Epithelial cell of proximal tubule (primary cell): ENCODE results near the gene ATP13A3. TPM values are rescaled to one million over a fixed set of nuclear protein-coding genes. Genes with fewer than 3 reads are reported as not detected.

ENCODE experiments used
- DNase-seq: peaks from one replicate; pipeline ENCODE4 v3.0.0-alpha.2; 2011; ENCODE audit warnings: low read depth
- H3K4me3 ChIP-seq: 2 replicates; pipeline ENCODE4 v1.5.1; 2011; ENCODE audit warnings: low read depth, mild to moderate bottlenecking, low read length
- CTCF ChIP-seq: conservative IDR thresholded peaks from 2 replicates; pipeline ENCODE4 v1.5.1; 2012; ENCODE audit warnings: low read depth, mild to moderate bottlenecking, low read length
- total RNA-seq: library from RNA; depleted of rRNA; stranded (reverse); fragments of >200 nt; gene quantifications from 2 replicates; pipeline ENCODE4 v1.2.3, GENCODE V29; 2015

The ATP13A3 gene
- total RNA-seq, 1 donor from 2014 or later = 88.1 TPM

GRCh38 chr3:194489736-194490612 is 3.2 kb upstream of the ATP13A3 start:
- H3K4me3 ChIP-seq = no peak overlapping the region
- no peak for DNase-seq
- no peak for TF ChIP-seq CTCF

- DNase-seq = no peak
- peak overlapping the region; percentile 71 for H3K4me3 ChIP-seq
- TF ChIP-seq CTCF = no peak
These were observed 1.4 kb upstream of the ATP13A3 start for GRCh38 chr3:194488055-194488742.

GRCh38 chr3:194487289-194488054 is 670 bp upstream of the ATP13A3 start:
- peak overlapping the region; percentile 71 for H3K4me3 ChIP-seq
- no peak for DNase-seq
- no peak for TF ChIP-seq CTCF

- H3K4me3 ChIP-seq = peak overlapping the region; percentile 71
- TF ChIP-seq CTCF = peak; percentile 10
- no peak for DNase-seq
These were observed 792 bp downstream of the ATP13A3 start for GRCh38 chr3:194485881-194486539.

- peak overlapping the region; percentile 71 for H3K4me3 ChIP-seq
- no peak for TF ChIP-seq CTCF
- DNase-seq = no peak
These were observed 1.3 kb downstream of the ATP13A3 start for GRCh38 chr3:194485468-194485880.

GRCh38 chr3:194484614-194485013 is 2.2 kb downstream of the ATP13A3 start:
- no peak for TF ChIP-seq CTCF
- no peak for DNase-seq
- peak overlapping the region; percentile 71 for H3K4me3 ChIP-seq
